ENCODE data around the gene ALPG.

The ALPG gene

DNA sequence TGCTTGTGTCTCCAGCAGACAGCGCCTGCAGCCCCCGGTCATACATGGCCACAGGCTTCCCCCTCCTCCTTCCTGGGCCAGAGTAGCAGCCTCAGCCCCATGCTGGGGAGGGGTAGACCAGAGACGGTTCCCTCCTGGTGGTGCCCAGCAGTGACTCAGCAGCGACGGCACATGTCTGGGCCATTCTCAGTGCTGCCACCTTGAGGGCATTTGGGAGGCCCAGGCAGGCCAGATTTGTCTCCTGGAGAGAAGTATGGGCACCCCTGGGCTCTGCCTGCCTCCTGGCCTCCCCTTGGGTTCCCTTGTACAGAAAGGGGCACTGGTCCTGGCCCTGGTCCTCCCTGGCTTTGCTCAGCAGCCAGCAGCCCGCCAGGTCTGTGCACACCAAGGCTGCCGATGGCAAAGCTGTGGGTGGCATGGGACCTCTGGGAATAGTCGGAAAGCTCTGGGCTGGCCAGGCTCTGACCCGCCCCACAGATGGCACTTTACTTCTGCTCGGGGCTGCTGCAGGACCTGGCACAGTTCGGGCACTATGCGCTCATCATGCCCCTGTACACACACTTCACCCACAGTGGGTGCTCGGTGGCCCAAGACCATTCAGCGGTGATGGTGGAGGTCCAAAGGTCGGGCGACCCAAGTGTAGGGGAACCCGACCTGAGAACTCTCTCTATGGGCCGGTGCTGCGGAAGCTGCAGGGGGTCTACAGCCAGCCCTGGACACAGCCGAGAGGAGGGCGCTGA is 37.9 kb downstream of the ALPG start:
- TF ChIP-seq TAF1 (IDR thresholded peaks at IDR 0.05; ENCODE audit: borderline replicate concordance, insufficient read depth, low read length): no peak
- TF ChIP-seq, protein P1, sequence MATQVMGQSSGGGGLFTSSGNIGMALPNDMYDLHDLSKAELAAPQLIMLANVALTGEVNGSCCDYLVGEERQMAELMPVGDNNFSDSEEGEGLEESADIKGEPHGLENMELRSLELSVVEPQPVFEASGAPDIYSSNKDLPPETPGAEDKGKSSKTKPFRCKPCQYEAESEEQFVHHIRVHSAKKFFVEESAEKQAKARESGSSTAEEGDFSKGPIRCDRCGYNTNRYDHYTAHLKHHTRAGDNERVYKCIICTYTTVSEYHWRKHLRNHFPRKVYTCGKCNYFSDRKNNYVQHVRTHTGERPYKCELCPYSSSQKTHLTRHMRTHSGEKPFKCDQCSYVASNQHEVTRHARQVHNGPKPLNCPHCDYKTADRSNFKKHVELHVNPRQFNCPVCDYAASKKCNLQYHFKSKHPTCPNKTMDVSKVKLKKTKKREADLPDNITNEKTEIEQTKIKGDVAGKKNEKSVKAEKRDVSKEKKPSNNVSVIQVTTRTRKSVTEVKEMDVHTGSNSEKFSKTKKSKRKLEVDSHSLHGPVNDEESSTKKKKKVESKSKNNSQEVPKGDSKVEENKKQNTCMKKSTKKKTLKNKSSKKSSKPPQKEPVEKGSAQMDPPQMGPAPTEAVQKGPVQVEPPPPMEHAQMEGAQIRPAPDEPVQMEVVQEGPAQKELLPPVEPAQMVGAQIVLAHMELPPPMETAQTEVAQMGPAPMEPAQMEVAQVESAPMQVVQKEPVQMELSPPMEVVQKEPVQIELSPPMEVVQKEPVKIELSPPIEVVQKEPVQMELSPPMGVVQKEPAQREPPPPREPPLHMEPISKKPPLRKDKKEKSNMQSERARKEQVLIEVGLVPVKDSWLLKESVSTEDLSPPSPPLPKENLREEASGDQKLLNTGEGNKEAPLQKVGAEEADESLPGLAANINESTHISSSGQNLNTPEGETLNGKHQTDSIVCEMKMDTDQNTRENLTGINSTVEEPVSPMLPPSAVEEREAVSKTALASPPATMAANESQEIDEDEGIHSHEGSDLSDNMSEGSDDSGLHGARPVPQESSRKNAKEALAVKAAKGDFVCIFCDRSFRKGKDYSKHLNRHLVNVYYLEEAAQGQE (IDR thresholded peaks at IDR 0.05; ENCODE audit: insufficient read depth in 1 of 2, low read depth in 2 of 2, low read length in 2 of 2): no peak
- TF ChIP-seq POLR2AphosphoS5 (IDR thresholded peaks at IDR 0.05; ENCODE audit: low read depth, low read length): no peak
- no peak for TF ChIP-seq FOXP2 (optimal IDR thresholded peaks at IDR 0.05; ENCODE audit: borderline replicate concordance, extremely low read depth, extremely low read length, insufficient read depth)
- no peak for TF ChIP-seq SIN3A (IDR thresholded peaks at IDR 0.05; ENCODE audit: borderline replicate concordance, insufficient read depth, low read length)

DNA sequence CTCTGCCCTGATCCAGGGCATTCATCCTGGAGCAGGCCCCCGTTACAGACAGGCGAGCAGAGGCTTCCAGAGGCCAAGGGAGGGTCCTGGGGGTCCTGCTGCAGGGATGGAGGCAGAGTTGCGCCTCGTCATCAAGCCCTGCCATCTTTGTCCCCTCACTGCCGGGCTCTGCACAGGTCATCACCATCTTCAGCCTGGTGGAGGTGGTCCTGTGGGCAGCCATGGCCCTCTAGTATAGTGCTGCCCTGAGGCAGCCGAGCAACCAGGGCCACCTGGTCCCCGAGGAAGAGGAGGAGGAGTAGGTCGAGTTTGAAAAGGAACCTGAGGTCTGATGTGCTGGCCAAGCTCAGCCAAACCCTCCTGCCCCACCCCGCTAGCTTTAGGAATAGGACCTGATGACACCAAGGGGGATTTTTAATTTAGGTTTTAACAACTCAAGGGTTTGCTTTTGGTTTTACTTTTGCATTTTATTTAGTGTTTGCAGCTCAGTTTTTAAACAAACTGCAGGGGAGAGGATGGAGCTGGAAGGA is 40.5 kb downstream of the ALPG start:
- TF ChIP-seq TAF1 (IDR thresholded peaks at IDR 0.05; ENCODE audit: borderline replicate concordance, insufficient read depth, low read length) (no peak), POLR2AphosphoS5 (IDR thresholded peaks at IDR 0.05; ENCODE audit: low read depth, low read length) (no peak), SIN3A (IDR thresholded peaks at IDR 0.05; ENCODE audit: borderline replicate concordance, insufficient read depth, low read length) (no peak), FOXP2 (optimal IDR thresholded peaks at IDR 0.05; ENCODE audit: borderline replicate concordance, extremely low read depth, extremely low read length, insufficient read depth) (no peak)
- TF ChIP-seq, protein P1 (IDR thresholded peaks at IDR 0.05; ENCODE audit: insufficient read depth in 1 of 2, low read depth in 2 of 2, low read length in 2 of 2): no peak

DNA sequence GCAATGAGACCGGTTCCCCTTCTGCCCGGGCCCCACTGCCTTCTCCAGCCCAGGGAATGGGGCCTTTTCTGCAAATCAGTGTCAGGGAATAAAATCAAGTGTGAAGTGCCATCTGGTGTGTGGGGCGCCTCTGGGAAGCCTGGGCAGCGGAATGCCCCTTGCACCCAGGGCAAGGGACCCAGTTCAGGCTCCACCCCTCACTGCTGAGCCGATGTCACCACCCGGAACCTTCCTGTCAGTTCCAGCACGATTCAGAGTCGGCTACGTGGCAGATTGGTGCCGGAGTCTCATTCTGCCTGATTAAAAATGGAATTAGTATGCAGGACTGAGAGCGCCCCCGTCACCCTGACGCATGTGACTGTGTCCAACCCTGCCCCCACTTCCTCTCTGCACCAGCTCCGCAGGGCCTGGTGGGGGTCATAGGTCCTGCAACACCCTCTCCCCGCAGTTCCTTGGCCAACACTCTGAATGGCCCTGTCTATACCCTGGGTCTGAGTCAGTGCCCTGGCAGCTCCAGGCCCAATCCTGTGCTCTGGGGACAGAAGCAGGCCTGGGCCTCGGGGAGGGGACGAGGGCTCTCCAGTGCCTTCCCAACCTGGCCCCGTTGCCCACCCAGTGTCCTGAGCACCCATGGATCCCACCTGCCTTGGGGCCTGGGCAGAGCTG is 41.1 kb downstream of the ALPG start:
- TF ChIP-seq POLR2AphosphoS5 (IDR thresholded peaks at IDR 0.05; ENCODE audit: low read depth, low read length) (no peak), FOXP2 (optimal IDR thresholded peaks at IDR 0.05; ENCODE audit: borderline replicate concordance, extremely low read depth, extremely low read length, insufficient read depth) (no peak), TAF1 (IDR thresholded peaks at IDR 0.05; ENCODE audit: borderline replicate concordance, insufficient read depth, low read length) (no peak), SIN3A (IDR thresholded peaks at IDR 0.05; ENCODE audit: borderline replicate concordance, insufficient read depth, low read length) (no peak)
- TF ChIP-seq, protein P1 (IDR thresholded peaks at IDR 0.05; ENCODE audit: insufficient read depth in 1 of 2, low read depth in 2 of 2, low read length in 2 of 2): no peak

DNA sequence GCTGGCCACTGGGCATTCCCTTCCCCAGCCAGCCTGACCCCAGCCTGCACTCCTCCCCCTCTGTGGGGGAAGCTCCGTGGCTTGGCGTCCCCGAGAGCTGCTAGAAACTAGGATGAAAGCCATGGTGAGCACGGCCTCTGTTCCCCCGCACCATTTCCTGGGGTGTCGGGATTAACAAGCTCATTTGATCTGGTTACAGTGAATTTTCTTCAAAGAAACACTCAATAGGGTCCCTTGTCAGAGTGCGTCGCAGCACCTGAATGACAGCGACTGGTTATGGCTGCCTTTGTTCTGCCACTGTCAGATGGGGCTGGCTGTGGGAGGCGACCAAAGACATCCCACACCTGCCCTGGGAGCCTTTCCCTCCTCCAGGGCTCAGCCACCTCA is 41.7 kb downstream of the ALPG start:
- TF ChIP-seq SIN3A (IDR thresholded peaks at IDR 0.05; ENCODE audit: borderline replicate concordance, insufficient read depth, low read length): no peak
- TF ChIP-seq FOXP2 (optimal IDR thresholded peaks at IDR 0.05; ENCODE audit: borderline replicate concordance, extremely low read depth, extremely low read length, insufficient read depth): no peak
- TF ChIP-seq, protein P1 (IDR thresholded peaks at IDR 0.05; ENCODE audit: insufficient read depth in 1 of 2, low read depth in 2 of 2, low read length in 2 of 2): no peak
- no peak for TF ChIP-seq TAF1 (IDR thresholded peaks at IDR 0.05; ENCODE audit: borderline replicate concordance, insufficient read depth, low read length)
- no peak for TF ChIP-seq POLR2AphosphoS5 (IDR thresholded peaks at IDR 0.05; ENCODE audit: low read depth, low read length)
